RWPE2 (cell line): ENCODE results near the gene CLEC16A.

Source experiments
- ATAC-seq: fragments of 200-7000 bp; cut with Tn5 transposase; 3 replicates; pipeline ENCODE4 v1.9.1; 2021; ENCODE audit warnings: low read depth
- DNase-seq: peaks from one replicate; pipeline ENCODE4 v3.0.0-alpha.2; 2020; ENCODE audit warnings: low spot score
- H3K27ac ChIP-seq: fragments of 450-650 bp; 2 replicates; pipeline ENCODE4 v1.5.1; 2017; ENCODE audit warnings: mild to moderate bottlenecking; ENCODE audit not compliant: poor library complexity, severe bottlenecking
- H3K27me3 ChIP-seq: fragments of 250-450 bp; sonication (Bioruptor Pico); 2 replicates; pipeline ENCODE4 v1.5.1; 2021; ENCODE audit warnings: mild to moderate bottlenecking, moderate library complexity; ENCODE audit not compliant: insufficient read depth, poor library complexity, severe bottlenecking
- H3K36me3 ChIP-seq: fragments of 250-450 bp; sonication (Bioruptor Pico); 2 replicates; pipeline ENCODE4 v1.5.1; 2020; ENCODE audit warnings: low read depth, mild to moderate bottlenecking, moderate library complexity
- H3K4me1 ChIP-seq: fragments of 250-450 bp; sonication (Bioruptor Pico); 2 replicates; pipeline ENCODE4 v1.5.1; 2021; ENCODE audit warnings: mild to moderate bottlenecking, moderate library complexity; ENCODE audit not compliant: insufficient read depth, poor library complexity, severe bottlenecking
- H3K4me3 ChIP-seq: fragments of 250-450 bp; sonication (Bioruptor Pico); 2 replicates; pipeline ENCODE4 v1.5.1; 2021; ENCODE audit warnings: mild to moderate bottlenecking, moderate library complexity; ENCODE audit not compliant: severe bottlenecking
- H3K9me3 ChIP-seq: fragments of 250-450 bp; sonication (Bioruptor Pico); 2 replicates; pipeline ENCODE4 v1.5.1; 2021; ENCODE audit warnings: mild to moderate bottlenecking, moderate library complexity; ENCODE audit not compliant: severe bottlenecking
- TF ChIP-seq, protein P1 (sequence below): fragments of 450-650 bp; IDR thresholded peaks from one replicate; pipeline ENCODE4 v1.5.1; 2017; ENCODE audit warnings: mild to moderate bottlenecking, moderate library complexity; ENCODE audit not compliant: poor library complexity, severe bottlenecking

Gene CLEC16A

DNA sequence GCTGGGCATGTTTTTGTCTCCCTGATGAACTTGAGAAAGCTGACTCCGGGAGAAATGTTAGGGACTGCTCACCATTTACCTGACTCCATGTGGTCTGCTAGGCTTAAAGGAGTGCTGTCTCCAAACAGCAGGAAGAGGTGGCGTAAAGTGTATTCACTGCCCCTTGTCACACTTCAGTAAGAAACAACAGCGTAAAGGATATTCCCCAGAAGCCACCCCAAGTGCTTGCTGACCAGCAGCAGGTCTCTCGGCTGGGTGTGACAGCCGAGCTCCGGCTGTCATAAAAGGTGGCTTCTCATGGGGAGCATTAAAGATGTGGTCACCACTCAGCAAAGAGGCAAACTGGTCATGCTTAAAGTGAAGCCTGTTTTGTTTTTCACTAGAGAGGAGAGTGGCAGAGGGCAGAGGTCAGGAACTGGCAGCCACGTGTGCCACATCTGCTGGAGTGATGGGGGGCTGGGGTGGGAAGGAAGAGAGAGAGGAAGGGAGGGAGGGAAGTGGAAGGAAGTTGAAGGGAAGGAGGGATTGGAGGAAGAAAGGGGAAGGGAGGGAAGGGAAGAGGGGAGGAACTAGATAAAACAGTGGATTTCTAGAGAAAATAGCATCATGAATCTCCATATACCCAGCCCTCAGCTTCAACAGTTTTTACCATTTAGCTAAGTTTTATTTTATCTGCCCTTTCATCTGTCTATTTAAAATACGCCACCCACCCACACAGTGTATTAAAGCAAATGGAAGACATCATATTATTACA, 119.3 kb downstream of the CLEC16A start:
- Histone ChIP-seq H3K36me3 (peaks cover 7% of the 10 kb centered on the region; the same call in 1 of the 2 replicates), H3K27ac (no peak overlapping the region), H3K4me3 (no peak overlapping the region), H3K27me3 (no peaks in the 10 kb centered on the region), H3K4me1 (no peaks in the 10 kb centered on the region), H3K9me3 (no peaks in the 10 kb centered on the region)
- DNase-seq (peak; percentile 26), ATAC-seq (no peak)
- TF ChIP-seq, protein P1, sequence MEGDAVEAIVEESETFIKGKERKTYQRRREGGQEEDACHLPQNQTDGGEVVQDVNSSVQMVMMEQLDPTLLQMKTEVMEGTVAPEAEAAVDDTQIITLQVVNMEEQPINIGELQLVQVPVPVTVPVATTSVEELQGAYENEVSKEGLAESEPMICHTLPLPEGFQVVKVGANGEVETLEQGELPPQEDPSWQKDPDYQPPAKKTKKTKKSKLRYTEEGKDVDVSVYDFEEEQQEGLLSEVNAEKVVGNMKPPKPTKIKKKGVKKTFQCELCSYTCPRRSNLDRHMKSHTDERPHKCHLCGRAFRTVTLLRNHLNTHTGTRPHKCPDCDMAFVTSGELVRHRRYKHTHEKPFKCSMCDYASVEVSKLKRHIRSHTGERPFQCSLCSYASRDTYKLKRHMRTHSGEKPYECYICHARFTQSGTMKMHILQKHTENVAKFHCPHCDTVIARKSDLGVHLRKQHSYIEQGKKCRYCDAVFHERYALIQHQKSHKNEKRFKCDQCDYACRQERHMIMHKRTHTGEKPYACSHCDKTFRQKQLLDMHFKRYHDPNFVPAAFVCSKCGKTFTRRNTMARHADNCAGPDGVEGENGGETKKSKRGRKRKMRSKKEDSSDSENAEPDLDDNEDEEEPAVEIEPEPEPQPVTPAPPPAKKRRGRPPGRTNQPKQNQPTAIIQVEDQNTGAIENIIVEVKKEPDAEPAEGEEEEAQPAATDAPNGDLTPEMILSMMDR: no peak

DNA sequence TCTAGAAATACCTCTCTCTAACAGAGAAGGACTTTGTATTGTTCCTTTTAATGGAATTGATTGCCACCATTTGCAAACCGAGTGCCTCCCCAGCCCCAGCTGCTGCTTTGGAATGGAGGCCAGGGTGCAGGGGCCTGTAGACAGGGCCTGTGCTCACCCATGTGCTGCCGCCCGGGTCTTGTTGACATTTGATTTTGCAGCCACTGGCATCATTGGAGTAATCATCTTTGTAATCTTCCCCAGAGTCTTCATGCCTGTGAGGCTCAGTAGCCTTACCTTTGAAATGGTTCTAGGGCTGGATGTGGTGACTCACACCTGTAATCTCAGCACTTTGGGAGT, 119.8 kb downstream of the CLEC16A start:
- no peaks in the 10 kb centered on the region for H3K27me3 ChIP-seq
- TF ChIP-seq, protein P1: no peak
- H3K4me3 ChIP-seq: no peak overlapping the region
- H3K4me1 ChIP-seq: no peaks in the 10 kb centered on the region
- DNase-seq (peak; percentile 34), ATAC-seq (no peak)
- no peaks in the 10 kb centered on the region for H3K9me3 ChIP-seq
- peaks cover 7% of the 10 kb centered on the region; the same call in 1 of the 2 replicates for H3K36me3 ChIP-seq
- no peak overlapping the region for H3K27ac ChIP-seq

DNA sequence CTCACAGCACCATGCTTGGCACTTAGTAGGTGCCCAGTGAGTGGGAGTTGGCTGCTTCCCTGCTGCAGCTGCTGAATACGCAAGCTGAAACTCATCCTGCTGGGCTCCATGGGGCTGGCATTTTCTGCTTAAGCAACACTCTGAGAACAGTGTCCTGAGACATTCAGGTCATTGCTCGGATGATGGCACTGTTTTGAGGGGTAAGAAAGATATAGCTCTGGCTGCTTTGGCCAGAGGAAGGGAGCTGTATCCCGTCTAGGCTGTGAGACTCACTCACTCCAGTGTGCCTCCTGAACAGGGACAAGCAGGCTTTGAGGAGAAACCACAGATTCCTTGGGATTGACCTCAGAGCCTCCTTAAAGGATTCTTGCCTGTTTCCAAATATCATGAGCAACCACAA, 120.5 kb downstream of the CLEC16A start:
- Histone ChIP-seq H3K4me3 (no peak overlapping the region), H3K27ac (no peak overlapping the region), H3K36me3 (peaks cover 7% of the 10 kb centered on the region; the same call in 1 of the 2 replicates), H3K9me3 (no peaks in the 10 kb centered on the region), H3K27me3 (no peaks in the 10 kb centered on the region), H3K4me1 (no peaks in the 10 kb centered on the region)
- TF ChIP-seq, protein P1: no peak
- DNase-seq (peak; percentile 9), ATAC-seq (no peak)

DNA sequence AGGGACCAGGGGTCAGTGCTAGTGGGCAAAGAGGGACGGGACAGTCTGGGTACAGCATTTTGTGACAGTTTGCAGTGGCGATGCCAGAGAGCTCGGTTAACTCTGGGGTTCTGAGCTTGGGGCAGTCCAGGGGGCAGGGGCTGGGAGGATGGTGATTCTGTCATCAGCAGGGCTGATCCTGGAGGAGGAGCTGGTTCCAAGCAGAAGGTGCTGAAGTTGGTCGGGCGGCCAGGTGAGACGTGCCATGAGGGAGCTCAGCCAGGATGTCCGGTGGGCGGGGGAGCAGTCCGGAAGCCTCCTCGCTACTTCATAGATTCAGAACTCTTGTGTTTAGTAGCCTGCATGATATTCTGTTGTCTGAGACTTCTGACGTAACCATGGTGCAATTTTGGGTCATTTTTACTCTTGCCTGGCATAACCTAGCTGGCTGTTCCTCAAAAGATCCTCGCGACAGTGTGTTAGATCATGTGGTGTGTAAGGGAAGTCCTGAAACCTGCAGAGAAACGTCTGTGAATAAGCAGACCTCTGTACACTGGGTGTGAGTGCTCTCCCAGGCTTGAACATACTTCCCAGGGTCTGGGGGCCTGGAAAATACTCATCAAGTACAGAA, 122.0 kb downstream of the CLEC16A start:
- H3K27me3 ChIP-seq: no peaks in the 10 kb centered on the region
- ATAC-seq (no peak), DNase-seq (peak; percentile 50)
- no peak overlapping the region for H3K27ac ChIP-seq
- H3K4me3 ChIP-seq: no peak overlapping the region
- H3K36me3 ChIP-seq: peaks cover 7% of the 10 kb centered on the region; the same call in 1 of the 2 replicates
- TF ChIP-seq, protein P1: no peak
- H3K4me1 ChIP-seq: no peaks in the 10 kb centered on the region
- no peaks in the 10 kb centered on the region for H3K9me3 ChIP-seq

DNA sequence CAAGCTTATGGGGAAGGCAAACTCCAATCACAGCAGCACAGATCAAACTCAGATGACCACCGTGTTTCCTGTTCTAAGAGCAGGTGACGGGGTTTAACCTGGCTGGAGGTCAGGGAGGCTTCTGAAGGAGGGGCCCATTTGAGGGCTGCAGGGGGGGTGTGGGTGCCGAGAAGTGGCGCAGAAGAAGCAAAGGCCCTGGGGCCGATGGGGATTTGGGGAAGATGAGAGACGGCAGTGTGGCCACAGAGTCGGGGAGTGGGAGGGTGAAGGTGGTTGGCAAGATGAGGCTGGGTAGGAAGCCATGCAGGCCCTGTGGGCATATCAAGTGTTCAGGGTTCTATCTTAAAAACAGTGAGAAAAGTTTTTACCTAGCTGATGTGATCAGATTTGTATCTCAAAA, 122.9 kb downstream of the CLEC16A start:
- H3K27me3 ChIP-seq: no peaks in the 10 kb centered on the region
- H3K36me3 ChIP-seq: peaks cover 7% of the 10 kb centered on the region; the same call in 1 of the 2 replicates
- H3K4me3 ChIP-seq: no peak overlapping the region
- no peaks in the 10 kb centered on the region for H3K9me3 ChIP-seq
- ATAC-seq (no peak), DNase-seq (peak; percentile 34)
- H3K4me1 ChIP-seq: no peaks in the 10 kb centered on the region
- no peak overlapping the region for H3K27ac ChIP-seq
- TF ChIP-seq, protein P1: no peak
